ENCODE data around the gene DRD1.

Gene DRD1

GRCh38 chr5:175479125-175479881 lies 35.3 kb upstream of the DRD1 start:
- peak overlapping the region; percentile 74 for H3K4me3 ChIP-seq (ENCODE audit: insufficient read depth, low read length, poor library complexity, severe bottlenecking)
- H3K9me3 ChIP-seq (ENCODE audit: insufficient read depth, low read length): no peaks in the 10 kb centered on the region
- 0 out of 2 replicates have a peak, but pooled peaks cover 7% of the 10 kb centered on the region for H3F3A ChIP-seq (ENCODE audit: insufficient read depth)
- H3K27me3 ChIP-seq (ENCODE audit: low read length): no peaks in the 10 kb centered on the region
- peaks cover 39% of the 10 kb centered on the region for H4K20me1 ChIP-seq (ENCODE audit: low read depth, low read length)
- peak overlapping the region; percentile 88 for H3K9ac ChIP-seq (ENCODE audit: low read length)
- TF ChIP-seq EZH2phosphoT487 (conservative IDR thresholded peaks at IDR 0.05; ENCODE audit: low read length): no peak
- H3K27ac ChIP-seq (ENCODE audit: low read depth, low read length): peak overlapping the region; percentile 58
- H3K36me3 ChIP-seq (ENCODE audit: low read length): peaks cover 8% of the 10 kb centered on the region
- H3K4me2 ChIP-seq (ENCODE audit: low read depth, low read length, poor library complexity, severe bottlenecking): peak overlapping the region; percentile 90
- H3K79me2 ChIP-seq (ENCODE audit: insufficient read depth, low read length): peaks cover 57% of the 10 kb centered on the region
- peak overlapping the region; percentile 74 for H2AFZ ChIP-seq (ENCODE audit: low read depth, low read length, severe bottlenecking)
- no peaks in the 10 kb centered on the region for H3K9me2 ChIP-seq (replicated peaks; ENCODE audit: insufficient read depth, low read length)

- Histone ChIP-seq H3K4me3 (ENCODE audit: insufficient read depth, low read length, poor library complexity, severe bottlenecking) (peak within 1 kb of the TSS; percentile 74), H2AFZ (ENCODE audit: low read depth, low read length, severe bottlenecking) (peak within 1 kb of the TSS; percentile 88), H3K9me3 (ENCODE audit: insufficient read depth, low read length) (no peaks in the 10 kb centered on the region), H3K36me3 (ENCODE audit: low read length) (peaks cover 8% of the 10 kb centered on the region), H4K20me1 (ENCODE audit: low read depth, low read length) (peaks cover 31% of the 10 kb centered on the region), H3K4me2 (ENCODE audit: low read depth, low read length, poor library complexity, severe bottlenecking) (peak within 1 kb of the TSS; percentile 90), H3K27ac (ENCODE audit: low read depth, low read length) (peak within 1 kb of the TSS; percentile 58), H3K27me3 (ENCODE audit: low read length) (no peaks in the 10 kb centered on the region), H3K79me2 (ENCODE audit: insufficient read depth, low read length) (peaks cover 50% of the 10 kb centered on the region), H3K9me2 (replicated peaks; ENCODE audit: insufficient read depth, low read length) (no peaks in the 10 kb centered on the region), H3F3A (ENCODE audit: insufficient read depth) (0 out of 2 replicates have a peak, but pooled peaks cover 7% of the 10 kb centered on the region), H3K9ac (ENCODE audit: low read length) (peak within 1 kb of the TSS; percentile 88)
- TF ChIP-seq EZH2phosphoT487 (conservative IDR thresholded peaks at IDR 0.05; ENCODE audit: low read length): no peak
- TF ChIP-seq CTCF (IDR thresholded peaks at IDR 0.05; ENCODE audit: insufficient read depth, low read length, poor library complexity, severe bottlenecking): no peak
Observed at GRCh38 chr5:175478384-175479124, 34.6 kb upstream of the DRD1 start, which contains the start of gene SFXN1. SFXN1 (plus strand) TSS chr5:175478560; CDS start chr5:175492104, 13,544 bp downstream.

- no peak for TF ChIP-seq CTCF (IDR thresholded peaks at IDR 0.05; ENCODE audit: insufficient read depth, low read length, poor library complexity, severe bottlenecking)
- no peak for TF ChIP-seq EZH2phosphoT487 (conservative IDR thresholded peaks at IDR 0.05; ENCODE audit: low read length)
- H2AFZ ChIP-seq (ENCODE audit: low read depth, low read length, severe bottlenecking): peak overlapping the region; percentile 88
- H3K27me3 ChIP-seq (ENCODE audit: low read length): no peaks in the 10 kb centered on the region
- H3K9me3 ChIP-seq (ENCODE audit: insufficient read depth, low read length): no peaks in the 10 kb centered on the region
- H3K79me2 ChIP-seq (ENCODE audit: insufficient read depth, low read length): peaks cover 44% of the 10 kb centered on the region
- peak overlapping the region; percentile 90 for H3K4me2 ChIP-seq (ENCODE audit: low read depth, low read length, poor library complexity, severe bottlenecking)
- H3K9ac ChIP-seq (ENCODE audit: low read length): peak overlapping the region; percentile 88
- H3K9me2 ChIP-seq (replicated peaks; ENCODE audit: insufficient read depth, low read length): no peaks in the 10 kb centered on the region
- H4K20me1 ChIP-seq (ENCODE audit: low read depth, low read length): peaks cover 26% of the 10 kb centered on the region
- peaks cover 8% of the 10 kb centered on the region for H3K36me3 ChIP-seq (ENCODE audit: low read length)
- peak overlapping the region; percentile 74 for H3K4me3 ChIP-seq (ENCODE audit: insufficient read depth, low read length, poor library complexity, severe bottlenecking)
- no peak overlapping the region for H3K27ac ChIP-seq (ENCODE audit: low read depth, low read length)
- H3F3A ChIP-seq (ENCODE audit: insufficient read depth): 0 out of 2 replicates have a peak, but pooled peaks cover 7% of the 10 kb centered on the region
Observed at GRCh38 chr5:175478008-175478383, 34.0 kb upstream of the DRD1 start.
